GM23338 (cell line): ENCODE measurements around the gene BATF3. TPM values are rescaled to one million over a fixed set of nuclear protein-coding genes. Genes with fewer than 3 reads are reported as not detected.

ENCODE experiments used
- ATAC-seq: fragments of 200-7000 bp; cut with Tn5 transposase; 3 replicates; pipeline ENCODE4 v1.9.1; 2020
- DNase-seq: peaks from one replicate; pipeline ENCODE4 v3.0.0-alpha.2; 2015; ENCODE audit warnings: low spot score
- H2AFZ ChIP-seq: fragments of 200-600 bp; sonication (generic); 2 replicates; pipeline ENCODE4 v1.8.0; 2016; ENCODE audit warnings: antibody characterized with exemption, mild to moderate bottlenecking, moderate library complexity
- H3F3A ChIP-seq: fragments of 200-600 bp; sonication (generic); replicated peaks from 2 replicates; pipeline ENCODE4 v1.8.0; 2017; ENCODE audit warnings: antibody characterized with exemption, mixed run types, low read depth
- H3K27ac ChIP-seq: fragments of 200-600 bp; sonication (generic); 2 replicates; pipeline ENCODE4 v1.6.1; 2016; ENCODE audit warnings: low read depth
- H3K27me3 ChIP-seq: fragments of 200-600 bp; sonication (generic); 2 replicates; pipeline ENCODE4 v1.8.0; 2016; ENCODE audit warnings: mild to moderate bottlenecking, mixed run types, moderate library complexity; ENCODE audit not compliant: insufficient read depth
- H3K36me3 ChIP-seq: fragments of 200-600 bp; sonication (generic); 2 replicates; pipeline ENCODE4 v1.8.0; 2016; ENCODE audit warnings: mild to moderate bottlenecking; ENCODE audit not compliant: insufficient read depth
- H3K4me1 ChIP-seq: fragments of 200-600 bp; sonication (generic); 2 replicates; pipeline ENCODE4 v1.8.0; 2016; ENCODE audit warnings: mild to moderate bottlenecking, moderate library complexity; ENCODE audit not compliant: insufficient read depth
- H3K4me2 ChIP-seq: fragments of 200-600 bp; sonication (generic); 2 replicates; pipeline ENCODE4 v1.7.1; 2017; ENCODE audit warnings: mixed run types
- H3K4me3 ChIP-seq: fragments of 200-600 bp; sonication (generic); 2 replicates; pipeline ENCODE4 v1.6.1; 2016; ENCODE audit warnings: mixed run types
- H3K79me2 ChIP-seq: fragments of 200-600 bp; sonication (generic); replicated peaks from 2 replicates; pipeline ENCODE4 v1.8.0; 2017; ENCODE audit warnings: mild to moderate bottlenecking; ENCODE audit not compliant: insufficient read depth
- H3K9me2 ChIP-seq: fragments of 200-600 bp; sonication (generic); 2 replicates; pipeline ENCODE4 v1.8.0; 2017; ENCODE audit not compliant: insufficient read depth
- H4K20me1 ChIP-seq: fragments of 200-600 bp; sonication (generic); replicated peaks from 2 replicates; pipeline ENCODE4 v1.8.0; 2017; ENCODE audit warnings: mild to moderate bottlenecking; ENCODE audit not compliant: insufficient read depth
- H3K27ac Mint-ChIP-seq: 2 replicates; pipeline ENCODE4 v1.8.0; 2020; ENCODE audit warnings: inconsistent platforms, mild to moderate bottlenecking, moderate library complexity, mixed read lengths
- H3K27me3 Mint-ChIP-seq: 3 replicates; pipeline ENCODE4 v1.8.0; 2022; ENCODE audit warnings: low read depth, mild to moderate bottlenecking, moderate library complexity, mixed read lengths, inconsistent platforms; ENCODE audit not compliant: insufficient read depth, poor library complexity
- H3K36me3 Mint-ChIP-seq: 3 replicates; pipeline ENCODE4 v1.8.0; 2021; ENCODE audit warnings: low read depth, mild to moderate bottlenecking, inconsistent platforms, moderate library complexity, mixed read lengths
- H3K4me1 Mint-ChIP-seq: 3 replicates; pipeline ENCODE4 v1.8.0; 2020; ENCODE audit warnings: mild to moderate bottlenecking, inconsistent platforms, mixed read lengths
- H3K4me3 Mint-ChIP-seq: 3 replicates; pipeline ENCODE4 v1.8.0; 2021; ENCODE audit warnings: moderate library complexity, mild to moderate bottlenecking, inconsistent platforms, mixed read lengths
- H3K9me3 Mint-ChIP-seq: 3 replicates; pipeline ENCODE4 v1.8.0; 2020; ENCODE audit warnings: moderate library complexity, mild to moderate bottlenecking, inconsistent platforms, mixed read lengths
- CREB1 ChIP-seq: fragments of 250-450 bp; sonication (Bioruptor Pico); IDR thresholded peaks from 2 replicates; pipeline ENCODE4 v1.5.0; 2020; ENCODE audit warnings: low read depth, mild to moderate bottlenecking, moderate library complexity
- CTCF ChIP-seq, 2 experiments: fragments of 200-600 bp in 1 of 2; sonication (generic) in 1 of 2; conservative IDR thresholded peaks; 2 replicates each; pipeline versions ENCODE4 v1.5.1 to v1.6.1; 2016 to 2017; ENCODE audit warnings: antibody characterized with exemption in 2 of 2, low read depth in 2 of 2, mild to moderate bottlenecking in 2 of 2, moderate library complexity in 1 of 2
- ETS1 ChIP-seq: IDR thresholded peaks from 2 replicates; pipeline ENCODE4 v1.6.1; 2016; ENCODE audit warnings: antibody characterized with exemption
- EZH2 ChIP-seq: fragments of 200-600 bp; sonication (generic); IDR thresholded peaks from one replicate; pipeline ENCODE4 v1.8.0; 2017; ENCODE audit warnings: antibody characterized with exemption, mild to moderate bottlenecking, low read depth; ENCODE audit not compliant: unreplicated experiment
- EZH2phosphoT487 ChIP-seq: fragments of 200-600 bp; sonication (generic); IDR thresholded peaks from one replicate; pipeline ENCODE4 v1.8.1; 2018; ENCODE audit warnings: antibody characterized with exemption; ENCODE audit not compliant: unreplicated experiment
- JUNB ChIP-seq: IDR thresholded peaks from one replicate; pipeline ENCODE4 v1.6.1; 2016; ENCODE audit warnings: antibody characterized with exemption; ENCODE audit not compliant: unreplicated experiment
- NANOG ChIP-seq: IDR thresholded peaks from 2 replicates; pipeline ENCODE4 v1.6.1; 2016; ENCODE audit warnings: antibody characterized with exemption, borderline replicate concordance
- POLR2AphosphoS5 ChIP-seq: IDR thresholded peaks from 2 replicates; pipeline ENCODE4 v1.6.1; 2016; ENCODE audit warnings: antibody characterized with exemption, low read depth
- REST ChIP-seq: IDR thresholded peaks from one replicate; pipeline ENCODE4 v1.6.1; 2018; ENCODE audit warnings: antibody characterized with exemption; ENCODE audit not compliant: unreplicated experiment
- STAT1 ChIP-seq: IDR thresholded peaks from one replicate; pipeline ENCODE4 v1.6.1; 2016; ENCODE audit warnings: antibody characterized with exemption; ENCODE audit not compliant: unreplicated experiment
- ZNF114 ChIP-seq: fragments of 250-450 bp; sonication (Bioruptor Pico); IDR thresholded peaks from 2 replicates; pipeline ENCODE4 v1.5.0; 2020; ENCODE audit warnings: mild to moderate bottlenecking, moderate library complexity
- ZNF331 ChIP-seq: fragments of 250-450 bp; sonication (Bioruptor Pico); IDR thresholded peaks from 2 replicates; pipeline ENCODE4 v1.5.0; 2020; ENCODE audit warnings: low read depth, mild to moderate bottlenecking, moderate library complexity
- ZNF462 ChIP-seq: fragments of 250-450 bp; sonication (Bioruptor Pico); IDR thresholded peaks from 2 replicates; pipeline ENCODE4 v1.5.0; 2020; ENCODE audit warnings: mild to moderate bottlenecking, moderate library complexity
- polyA plus RNA-seq: library from polyadenylated mRNA; unstranded; fragments of >200 nt; fragmentation: Nextera tagmentation; extraction: Ambion mirVana; gene quantifications from 2 replicates; pipeline ENCODE4 v1.2.1, GENCODE V29; 2016
- total RNA-seq: library from RNA; depleted of rRNA; stranded (reverse); fragments of >200 nt; shearing (Covaris generic); gene quantifications from 2 replicates; pipeline ENCODE4 v1.2.3, GENCODE V29; 2014

Gene BATF3
- total and polyA plus RNA-seq, 2 experiments from 2014 or later = 3.6 to 7.8 TPM

GRCh38 chr1:212731630-212732029 lies 32.0 kb upstream of the BATF3 start:
- no peaks in the 10 kb centered on the region for H3K4me1 ChIP-seq
- no peak overlapping the region for H3K4me2 ChIP-seq
- TF ChIP-seq JUNB (no peak), STAT1 (no peak), ZNF331 (CRISPR knock-in tag) (no peak), ETS1 (no peak), ZNF114 (CRISPR knock-in tag) (no peak), CTCF (conservative IDR thresholded peaks at IDR 0.05; ENCODE audit: low read depth in 2 of 2) (no peak), POLR2AphosphoS5 (no peak), EZH2phosphoT487 (no peak), CREB1 (CRISPR knock-in tag) (no peak), EZH2 (no peak), NANOG (no peak), ZNF462 (CRISPR knock-in tag) (no peak), REST (no peak)
- no peaks in the 10 kb centered on the region for H3K27me3 ChIP-seq
- no peak for DNase-seq
- H3K27me3 Mint-ChIP-seq = no peaks in the 10 kb centered on the region
- no peak overlapping the region for H3K4me3 ChIP-seq
- no peak overlapping the region for H3K27ac ChIP-seq
- no peaks in the 10 kb centered on the region for H3F3A ChIP-seq
- no peak for ATAC-seq
- H3K4me1 Mint-ChIP-seq = no peaks in the 10 kb centered on the region; the same call in 2 of the 3 replicates
- H3K4me3 Mint-ChIP-seq = no peak overlapping the region
- H3K27ac Mint-ChIP-seq = no peak overlapping the region
- H2AFZ ChIP-seq = no peak overlapping the region
- H3K36me3 Mint-ChIP-seq = peaks cover 13% of the 10 kb centered on the region
- H3K79me2 ChIP-seq = no peaks in the 10 kb centered on the region
- H3K36me3 ChIP-seq = no peaks in the 10 kb centered on the region
- peaks cover 3% of the 10 kb centered on the region; the same call in 1 of the 3 replicates for H3K9me3 Mint-ChIP-seq
- no peaks in the 10 kb centered on the region for H3K9me2 ChIP-seq
- no peaks in the 10 kb centered on the region for H4K20me1 ChIP-seq
